Measurements from ENCODE around the gene CDK19.

DNA sequence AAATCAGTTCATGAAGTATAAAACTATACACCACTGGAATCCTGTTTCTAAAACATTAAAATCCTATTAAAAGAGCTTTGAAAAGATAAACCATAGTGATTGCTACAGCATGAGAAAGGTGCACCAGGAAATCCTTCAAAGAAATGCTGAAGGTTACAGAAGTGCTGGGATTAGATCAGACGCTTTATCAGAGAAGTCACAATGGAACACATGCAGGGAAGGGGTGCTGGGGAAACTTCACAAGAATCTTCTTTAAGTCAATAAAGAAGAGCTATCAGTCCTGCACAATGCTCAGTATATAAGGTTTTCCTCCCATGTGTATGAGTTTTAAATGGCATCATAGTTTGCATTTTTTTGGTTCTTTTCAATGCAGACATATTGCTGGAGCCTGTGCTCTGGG is 201.2 kb downstream of the CDK19 start:
- TF ChIP-seq CTCF (IDR thresholded peaks at IDR 0.05 in 4 of 5, conservative IDR thresholded peaks at IDR 0.05 in 1 of 5) (no peak), POLR2A (IDR thresholded peaks at IDR 0.05) (no peak)
